Liver (tissue), 9 donors: ENCODE results near the gene TMEM242. TPM values are rescaled to one million over a fixed set of nuclear protein-coding genes. Genes with fewer than 3 reads are reported as not detected.
"Not testable (repeated sequence)": the region's sequence is repeated elsewhere in the genome, so short reads cannot be mapped to it uniquely, and the experiment has no call there.

ENCODE experiments used
- DNase-seq: peaks from one replicate; pipeline ENCODE4 v3.0.0-alpha.2; 2017; ENCODE audit warnings: low spot score
- H3K27ac ChIP-seq, 2 donors: one replicate each; pipeline ENCODE4 v1.7.0; 2013; ENCODE audit warnings: inconsistent platforms in 2 of 2, low read length in 2 of 2, control low read depth in 1 of 2, low read depth in 1 of 2, mild to moderate bottlenecking in 1 of 2
- H3K27me3 ChIP-seq, 4 donors: one replicate each; pipeline versions ENCODE4 v1.6.1 to v1.7.0; 2013; ENCODE audit warnings: low read length in 3 of 4, inconsistent platforms in 1 of 4, mild to moderate bottlenecking in 1 of 4, moderate library complexity in 1 of 4; ENCODE audit not compliant: control insufficient read depth in 4 of 4, insufficient read depth in 4 of 4
- H3K36me3 ChIP-seq, 4 donors: one replicate each; pipeline versions ENCODE4 v1.6.1 to v1.7.0; 2013; ENCODE audit warnings: low read length in 3 of 4, mild to moderate bottlenecking in 3 of 4, low read depth in 1 of 4, moderate library complexity in 1 of 4; ENCODE audit not compliant: control insufficient read depth in 4 of 4, insufficient read depth in 3 of 4
- H3K4me1 ChIP-seq, 4 donors: one replicate each; pipeline versions ENCODE4 v1.6.1 to v1.7.0; 2013; ENCODE audit warnings: low read length in 3 of 4, mild to moderate bottlenecking in 3 of 4, moderate library complexity in 1 of 4; ENCODE audit not compliant: control insufficient read depth in 4 of 4, insufficient read depth in 4 of 4
- H3K4me3 ChIP-seq, 3 donors: one replicate each; pipeline versions ENCODE4 v1.6.1 to v1.7.0; 2013; ENCODE audit warnings: low read length in 3 of 3, control low read depth in 1 of 3, low read depth in 1 of 3, mild to moderate bottlenecking in 1 of 3
- H3K9ac ChIP-seq, 2 donors: one replicate each; pipeline ENCODE4 v1.7.0; 2013; ENCODE audit warnings: low read length in 2 of 2, mild to moderate bottlenecking in 2 of 2, moderate library complexity in 2 of 2, control low read depth in 1 of 2, low read depth in 1 of 2
- H3K9me3 ChIP-seq, 4 donors: one replicate each; pipeline versions ENCODE4 v1.6.1 to v1.7.0; 2013; ENCODE audit warnings: low read length in 3 of 4; ENCODE audit not compliant: control insufficient read depth in 4 of 4
- ATF3 ChIP-seq: IDR thresholded peaks from 2 replicates; pipeline ENCODE4 v1.6.1; 2016; ENCODE audit warnings: antibody characterized with exemption
- CTCF ChIP-seq: fragments of 150-350 bp; IDR thresholded peaks from 2 replicates; pipeline ENCODE4 v1.5.1; 2017; ENCODE audit warnings: improper control_type of control experiment, low read depth, low read length; ENCODE audit not compliant: missing input control
- EGR1 ChIP-seq, 2 donors: IDR thresholded peaks; 2 replicates each; pipeline ENCODE4 v1.6.1; 2016 to 2018; ENCODE audit warnings: antibody characterized with exemption in 2 of 2, low read depth in 2 of 2
- FOXA1 ChIP-seq: IDR thresholded peaks from 2 replicates; pipeline ENCODE4 v1.6.1; 2016; ENCODE audit warnings: antibody characterized with exemption
- FOXA2 ChIP-seq: IDR thresholded peaks from 2 replicates; pipeline ENCODE4 v1.6.1; 2016; ENCODE audit warnings: antibody characterized with exemption
- GABPA ChIP-seq, 2 donors: IDR thresholded peaks in 1 of 2; conservative IDR thresholded peaks in 1 of 2; 2 replicates each; pipeline ENCODE4 v1.6.1; 2016; ENCODE audit warnings: antibody characterized with exemption in 2 of 2, mild to moderate bottlenecking in 1 of 2, moderate library complexity in 1 of 2
- HNF4A ChIP-seq, 2 donors: conservative IDR thresholded peaks; 2 replicates each; pipeline ENCODE4 v1.6.1; 2016; ENCODE audit warnings: antibody characterized with exemption in 2 of 2, mild to moderate bottlenecking in 2 of 2
- HNF4G ChIP-seq: IDR thresholded peaks from 2 replicates; pipeline ENCODE4 v1.6.1; 2016; ENCODE audit warnings: antibody characterized with exemption
- JUND ChIP-seq, 2 donors: IDR thresholded peaks; 2 replicates each; pipeline ENCODE4 v1.6.1; 2016; ENCODE audit warnings: antibody characterized with exemption in 2 of 2
- MAX ChIP-seq: IDR thresholded peaks from 2 replicates; pipeline ENCODE4 v1.6.1; 2016; ENCODE audit warnings: antibody characterized with exemption
- NR2F2 ChIP-seq: IDR thresholded peaks from 2 replicates; pipeline ENCODE4 v1.6.1; 2016; ENCODE audit warnings: antibody characterized with exemption
- RAD21 ChIP-seq, 2 donors: IDR thresholded peaks; 2 replicates each; pipeline ENCODE4 v1.6.1; 2016; ENCODE audit warnings: antibody characterized with exemption in 2 of 2, mild to moderate bottlenecking in 2 of 2
- REST ChIP-seq: IDR thresholded peaks from 2 replicates; pipeline ENCODE4 v1.6.1; 2016; ENCODE audit warnings: antibody characterized with exemption, mild to moderate bottlenecking
- RXRA ChIP-seq, 2 donors: IDR thresholded peaks; 2 replicates each; pipeline ENCODE4 v1.6.1; 2017 to 2018; ENCODE audit warnings: antibody characterized with exemption in 2 of 2, mild to moderate bottlenecking in 1 of 2
- SP1 ChIP-seq: IDR thresholded peaks from 2 replicates; pipeline ENCODE4 v1.6.1; 2018; ENCODE audit warnings: antibody characterized with exemption, mild to moderate bottlenecking
- TAF1 ChIP-seq: conservative IDR thresholded peaks from 2 replicates; pipeline ENCODE4 v1.6.1; 2016; ENCODE audit warnings: antibody characterized with exemption, mild to moderate bottlenecking
- YY1 ChIP-seq: IDR thresholded peaks from 2 replicates; pipeline ENCODE4 v1.6.1; 2016; ENCODE audit warnings: antibody characterized with exemption, mild to moderate bottlenecking
- ZBTB33 ChIP-seq: IDR thresholded peaks from 2 replicates; pipeline ENCODE4 v1.6.1; 2016; ENCODE audit warnings: antibody characterized with exemption
- WGBS: extraction: QIAGEN DNeasy Blood & Tissue Kit; methylation state at CpG from one replicate; pipeline ENCODE4 v1.1.7; 2013; 5-methylcytosine and 5-hydroxymethylcytosine counted together
- polyA plus RNA-seq, 2 donors: library from polyadenylated mRNA; stranded (reverse) in 1 of 2; unstranded in 1 of 2; fragments of 200-250 nt in 1 of 2; fragments of >200 nt in 1 of 2; fragmentation: Nextera tagmentation in 1 of 2; extraction: Ambion mirVana in 1 of 2; gene quantifications; one replicate each; pipeline versions ENCODE4 v1.2.1 to v1.2.3, GENCODE V29; 2013 to 2015
- total RNA-seq, 2 donors: library from RNA; depleted of rRNA; stranded (reverse); fragments of >200 nt; gene quantifications; one replicate each; pipeline ENCODE4 v1.2.3, GENCODE V29; 2014
- donor health status: healthy.
- donor health status: healthy.
- donor health status: healthy.
- donor health status: healthy.
- donor health status: healthy.

Gene TMEM242
- total and polyA plus RNA-seq, 4 donors: 3.7 to 10.2 (median 6.1) TPM

- Histone ChIP-seq H3K27me3 (no peaks in the 10 kb centered on the region), H3K9me3 (no peaks in the 10 kb centered on the region), H3K9ac (no peak overlapping the region), H3K36me3 (no peaks in the 10 kb centered on the region), H3K4me3 (no peak overlapping the region), H3K4me1 (no peaks in the 10 kb centered on the region), H3K27ac (no peak overlapping the region)
- no peak for DNase-seq
- TF ChIP-seq RAD21 (IDR thresholded peaks at IDR 0.05) (peak; percentile 64 to 68), MAX (no peak)
- WGBS: 93% methylated on average over 1 of the region's 1 CpG
Measured at GRCh38 chr6:157339432-157339831, 16.1 kb upstream of the TMEM242 start.

GRCh38 chr6:157337751-157338150 lies 14.4 kb upstream of the TMEM242 start:
- no peak for DNase-seq
- Histone ChIP-seq H3K9me3 (no peaks in the 10 kb centered on the region), H3K9ac (no peak overlapping the region), H3K4me1 (no peaks in the 10 kb centered on the region), H3K36me3 (no peaks in the 10 kb centered on the region), H3K4me3 (no peak overlapping the region), H3K27me3 (no peaks in the 10 kb centered on the region), H3K27ac (no peak overlapping the region)
- WGBS: 73% methylated on average over 2 of the region's 2 CpGs
- no peak for TF ChIP-seq SP1
- TF ChIP-seq EGR1 (IDR thresholded peaks at IDR 0.05; ENCODE audit: low read depth in 2 of 2): no peak
- no peak for TF ChIP-seq GABPA (IDR thresholded peaks at IDR 0.05 in 1 of 2, conservative IDR thresholded peaks at IDR 0.05 in 1 of 2)
- TF ChIP-seq CTCF: no peak
- no peak for TF ChIP-seq MAX
- no peak for TF ChIP-seq TAF1
- no peak for TF ChIP-seq RAD21 (IDR thresholded peaks at IDR 0.05)
- TF ChIP-seq HNF4G: no peak
- TF ChIP-seq HNF4A (conservative IDR thresholded peaks at IDR 0.05): no peak
- no peak for TF ChIP-seq FOXA1
- TF ChIP-seq NR2F2: no peak
- no peak for TF ChIP-seq FOXA2
- no peak for TF ChIP-seq ATF3
- TF ChIP-seq REST: no peak
- no peak for TF ChIP-seq YY1
- no peak for TF ChIP-seq RXRA (IDR thresholded peaks at IDR 0.05)
- TF ChIP-seq JUND (IDR thresholded peaks at IDR 0.05): no peak
- no peak for TF ChIP-seq ZBTB33

- not testable (repeated sequence) for H3K4me1 ChIP-seq, H3K9me3 ChIP-seq, DNase-seq, H3K27me3 ChIP-seq, H3K4me3 ChIP-seq, H3K27ac ChIP-seq, H3K36me3 ChIP-seq, H3K9ac ChIP-seq
- 80% methylated on average over 3 of the region's 3 CpGs for WGBS
Measured at GRCh38 chr6:157337276-157337675, 14.0 kb upstream of the TMEM242 start.
